MM.1S (cell line): ENCODE data around the gene SFMBT2.

Source experiments
- CTCF ChIP-seq: fragments of 300-600 bp; sonication (generic); IDR thresholded peaks from 2 replicates; pipeline ENCODE4 v1.5.1; 2016; ENCODE audit warnings: antibody characterized with exemption, low read length, mixed read lengths
- EZH2 ChIP-seq: fragments of 300-600 bp; sonication (generic); optimal IDR thresholded peaks from 2 replicates; pipeline ENCODE3; 2017; ENCODE audit warnings: low read depth, mild to moderate bottlenecking, antibody characterized with exemption, low read length, mixed read lengths
- EZH2phosphoT487 ChIP-seq: fragments of 300-600 bp; sonication (generic); IDR thresholded peaks from 2 replicates; pipeline ENCODE4 v1.6.1; 2018; ENCODE audit warnings: antibody characterized with exemption, low read length

DNA sequence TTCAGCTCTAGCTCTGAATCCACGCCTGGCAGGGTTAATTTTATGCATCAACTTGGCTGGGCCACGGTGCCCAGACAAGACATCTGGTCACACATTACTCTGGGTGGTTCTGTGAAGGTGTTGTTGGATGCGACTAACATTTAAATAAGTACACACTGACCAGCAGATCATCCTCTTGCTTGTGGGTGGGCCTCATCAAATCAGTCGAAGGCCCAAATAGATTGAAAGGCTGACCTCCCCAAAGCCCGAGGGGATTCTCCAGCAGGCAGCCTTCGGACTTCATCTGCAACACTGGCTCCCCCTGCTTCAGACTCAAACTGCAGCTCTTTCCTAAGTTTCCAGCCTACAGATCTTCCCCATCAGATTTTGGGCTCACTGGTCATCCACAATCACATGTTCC, 53.6 kb downstream of the SFMBT2 start:
- TF ChIP-seq CTCF (no peak), EZH2phosphoT487 (no peak), EZH2 (no peak)
